Astrocyte (in vitro differentiated cells and primary cell): Measurements from ENCODE around the gene C15orf39. TPM values are rescaled to one million over a fixed set of nuclear protein-coding genes. Genes with fewer than 3 reads are reported as not detected.

Experiments used
- DNase-seq: peaks from one replicate; pipeline ENCODE4 v3.0.0-alpha.2; 2010; ENCODE audit warnings: low read depth
- FAIRE-seq: peaks from 2 replicates; lab custom pipeline; 2011; peaks lifted over from hg19 to GRCh38; lab: Jason Lieb, UNC
- H2AFZ ChIP-seq: 2 replicates; pipeline ENCODE4 v1.6.0; 2012; ENCODE audit warnings: low read depth, low read length, inconsistent platforms
- H3K27ac ChIP-seq: 2 replicates; pipeline ENCODE4 v1.5.1; 2011; ENCODE audit warnings: low read depth, low read length, inconsistent platforms
- H3K27me3 ChIP-seq: 2 replicates; pipeline ENCODE4 v1.6.0; 2011; ENCODE audit warnings: low read length, inconsistent platforms; ENCODE audit not compliant: insufficient read depth
- H3K36me3 ChIP-seq: 2 replicates; pipeline ENCODE4 v1.5.1; 2011; ENCODE audit warnings: low read length, inconsistent platforms; ENCODE audit not compliant: insufficient read depth
- H3K4me1 ChIP-seq: 2 replicates; pipeline ENCODE4 v1.5.1; 2011; ENCODE audit warnings: low read length, inconsistent platforms; ENCODE audit not compliant: insufficient read depth
- H3K4me2 ChIP-seq: 2 replicates; pipeline ENCODE4 v1.6.0; 2012; ENCODE audit warnings: low read length, inconsistent platforms
- H3K4me3 ChIP-seq: 2 replicates; pipeline ENCODE4 v1.5.1; 2011; ENCODE audit warnings: low read depth, mild to moderate bottlenecking, low read length, inconsistent platforms; ENCODE audit not compliant: insufficient read depth
- H3K79me2 ChIP-seq: 2 replicates; pipeline ENCODE4 v1.6.0; 2012; ENCODE audit warnings: mild to moderate bottlenecking, low read length, inconsistent platforms; ENCODE audit not compliant: insufficient read depth
- H3K9ac ChIP-seq: 2 replicates; pipeline ENCODE4 v1.6.0; 2012; ENCODE audit warnings: mild to moderate bottlenecking, low read length, inconsistent platforms
- H3K9me3 ChIP-seq: 2 replicates; pipeline ENCODE4 v1.5.1; 2012; ENCODE audit warnings: low read depth, mild to moderate bottlenecking, low read length, inconsistent platforms; ENCODE audit not compliant: insufficient read depth
- H4K20me1 ChIP-seq: 2 replicates; pipeline ENCODE4 v1.6.0; 2012; ENCODE audit warnings: low read length, inconsistent platforms; ENCODE audit not compliant: insufficient read depth
- H3K27ac Mint-ChIP-seq: one replicate; pipeline ENCODE4 v1.8.0; 2021; ENCODE audit warnings: mild to moderate bottlenecking, mixed read lengths; ENCODE audit not compliant: unreplicated experiment
- H3K27me3 Mint-ChIP-seq: one replicate; pipeline ENCODE4 v1.8.0; 2021; ENCODE audit warnings: low read depth, mixed read lengths; ENCODE audit not compliant: unreplicated experiment
- H3K36me3 Mint-ChIP-seq: one replicate; pipeline ENCODE4 v1.8.0; 2021; ENCODE audit warnings: low read depth, mixed read lengths; ENCODE audit not compliant: unreplicated experiment
- H3K4me1 Mint-ChIP-seq: one replicate; pipeline ENCODE4 v1.8.0; 2021; ENCODE audit warnings: low read depth, mixed read lengths; ENCODE audit not compliant: unreplicated experiment
- H3K4me3 Mint-ChIP-seq: one replicate; pipeline ENCODE4 v1.8.0; 2021; ENCODE audit warnings: mild to moderate bottlenecking, moderate library complexity, mixed read lengths; ENCODE audit not compliant: unreplicated experiment
- H3K9me3 Mint-ChIP-seq: one replicate; pipeline ENCODE4 v1.8.0; 2021; ENCODE audit warnings: mild to moderate bottlenecking, mixed read lengths; ENCODE audit not compliant: unreplicated experiment
- EZH2 ChIP-seq: IDR thresholded peaks from 2 replicates; pipeline ENCODE4 v1.6.1; 2012; ENCODE audit warnings: mild to moderate bottlenecking, low read length, inconsistent platforms; ENCODE audit not compliant: insufficient read depth
- total RNA-seq: library from RNA; stranded (reverse); gene quantifications from 2 replicates; pipeline ENCODE4 v1.2.1, GENCODE V29; 2021
- TF ChIP-seq, protein P1 (sequence below): IDR thresholded peaks from 2 replicates; pipeline ENCODE4 v1.5.1; 2011; ENCODE audit warnings: low read depth, mild to moderate bottlenecking, inconsistent platforms, low read length, moderate library complexity; ENCODE audit not compliant: insufficient read depth

The C15orf39 gene
- total RNA-seq, 1 donor from 2014 or later = 21.8 TPM

DNA sequence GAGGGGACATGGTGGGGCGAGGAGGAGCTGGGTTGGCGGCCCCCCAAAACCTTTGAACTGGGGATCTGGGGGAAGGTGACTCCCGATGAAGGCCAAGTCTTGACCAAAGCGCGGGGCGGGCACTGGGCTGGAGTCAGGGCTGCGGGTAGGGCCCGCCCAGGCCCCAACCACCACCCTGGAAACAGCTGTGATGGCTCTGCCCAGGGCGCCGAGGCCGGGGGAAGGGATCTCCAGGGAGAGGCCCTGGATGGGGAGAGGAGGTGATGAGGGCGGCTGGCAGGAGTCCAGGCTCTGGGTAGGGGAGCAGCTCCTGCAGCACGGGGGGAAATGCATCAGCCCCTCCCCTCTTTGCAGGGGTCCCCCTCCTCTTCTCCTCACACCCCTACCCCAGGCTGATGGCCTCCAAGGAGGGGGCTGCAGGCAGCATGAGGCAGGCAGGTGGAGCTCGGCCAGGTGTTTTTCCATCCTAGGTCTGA, 5.9 kb upstream of the C15orf39 start:
- H3K36me3 Mint-ChIP-seq = peaks cover 7% of the 10 kb centered on the region
- no peak overlapping the region for H3K9ac ChIP-seq
- no peak overlapping the region for H3K27ac Mint-ChIP-seq
- peaks cover 8% of the 10 kb centered on the region for H3K4me1 ChIP-seq
- no peak for FAIRE-seq
- no peak for DNase-seq
- H3K4me3 ChIP-seq = no peak overlapping the region
- H2AFZ ChIP-seq = no peak overlapping the region
- peaks cover 42% of the 10 kb centered on the region for H3K27me3 Mint-ChIP-seq
- H3K4me2 ChIP-seq = no peak overlapping the region
- peaks cover 18% of the 10 kb centered on the region for H3K27me3 ChIP-seq
- H3K9me3 Mint-ChIP-seq = peaks cover 8% of the 10 kb centered on the region
- peaks cover under 1% of the 10 kb centered on the region for H4K20me1 ChIP-seq
- TF ChIP-seq EZH2 = no peak
- TF ChIP-seq, protein P1, sequence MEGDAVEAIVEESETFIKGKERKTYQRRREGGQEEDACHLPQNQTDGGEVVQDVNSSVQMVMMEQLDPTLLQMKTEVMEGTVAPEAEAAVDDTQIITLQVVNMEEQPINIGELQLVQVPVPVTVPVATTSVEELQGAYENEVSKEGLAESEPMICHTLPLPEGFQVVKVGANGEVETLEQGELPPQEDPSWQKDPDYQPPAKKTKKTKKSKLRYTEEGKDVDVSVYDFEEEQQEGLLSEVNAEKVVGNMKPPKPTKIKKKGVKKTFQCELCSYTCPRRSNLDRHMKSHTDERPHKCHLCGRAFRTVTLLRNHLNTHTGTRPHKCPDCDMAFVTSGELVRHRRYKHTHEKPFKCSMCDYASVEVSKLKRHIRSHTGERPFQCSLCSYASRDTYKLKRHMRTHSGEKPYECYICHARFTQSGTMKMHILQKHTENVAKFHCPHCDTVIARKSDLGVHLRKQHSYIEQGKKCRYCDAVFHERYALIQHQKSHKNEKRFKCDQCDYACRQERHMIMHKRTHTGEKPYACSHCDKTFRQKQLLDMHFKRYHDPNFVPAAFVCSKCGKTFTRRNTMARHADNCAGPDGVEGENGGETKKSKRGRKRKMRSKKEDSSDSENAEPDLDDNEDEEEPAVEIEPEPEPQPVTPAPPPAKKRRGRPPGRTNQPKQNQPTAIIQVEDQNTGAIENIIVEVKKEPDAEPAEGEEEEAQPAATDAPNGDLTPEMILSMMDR = no peak
- no peak overlapping the region for H3K27ac ChIP-seq
- H3K36me3 ChIP-seq = no peaks in the 10 kb centered on the region
- H3K4me3 Mint-ChIP-seq = no peak overlapping the region
- H3K9me3 ChIP-seq = no peaks in the 10 kb centered on the region
- H3K4me1 Mint-ChIP-seq = peaks cover 9% of the 10 kb centered on the region
- H3K79me2 ChIP-seq = no peaks in the 10 kb centered on the region

DNA sequence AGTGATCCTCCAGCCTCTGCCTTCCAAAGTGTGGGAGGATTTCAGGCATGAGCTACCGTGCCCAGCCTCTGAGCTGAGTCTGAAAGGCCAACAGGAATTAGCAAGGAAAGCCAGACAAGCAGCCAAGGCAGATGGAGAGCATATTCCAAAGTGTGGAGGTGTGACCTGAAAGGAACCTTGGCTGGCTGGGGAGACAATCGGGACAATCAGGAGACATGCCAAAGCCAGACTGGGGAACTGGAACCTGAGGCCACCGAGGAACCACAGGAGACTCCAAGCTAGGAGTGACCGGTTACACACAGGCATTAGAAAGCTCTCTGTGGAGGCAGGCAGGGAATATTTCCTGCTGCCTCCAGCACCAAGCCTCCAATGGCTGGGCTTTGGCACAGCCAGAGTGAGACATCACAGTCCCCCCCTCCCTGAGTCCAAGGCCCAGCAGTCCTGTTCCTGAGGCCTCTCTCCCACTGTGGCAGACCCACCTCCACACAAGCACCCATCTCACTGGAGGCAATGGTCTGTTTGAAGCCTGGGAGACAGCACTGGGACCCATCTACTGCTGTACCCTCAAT, 4.5 kb upstream of the C15orf39 start:
- no peak for DNase-seq
- no peak for TF ChIP-seq EZH2
- TF ChIP-seq, protein P1 = no peak
- no peak overlapping the region for H2AFZ ChIP-seq
- peaks cover 22% of the 10 kb centered on the region for H3K27me3 ChIP-seq
- H3K4me1 Mint-ChIP-seq = peaks cover 13% of the 10 kb centered on the region
- H3K4me2 ChIP-seq = no peak overlapping the region
- no peak overlapping the region for H3K27ac Mint-ChIP-seq
- FAIRE-seq = no peak
- no peak overlapping the region for H3K4me3 Mint-ChIP-seq
- H3K4me3 ChIP-seq = no peak overlapping the region
- H3K9ac ChIP-seq = no peak overlapping the region
- no peaks in the 10 kb centered on the region for H3K36me3 Mint-ChIP-seq
- H3K9me3 Mint-ChIP-seq = peaks cover 4% of the 10 kb centered on the region
- no peak overlapping the region for H3K27ac ChIP-seq
- H3K4me1 ChIP-seq = peaks cover 15% of the 10 kb centered on the region
- H3K79me2 ChIP-seq = peaks cover under 1% of the 10 kb centered on the region
- no peaks in the 10 kb centered on the region for H3K9me3 ChIP-seq
- no peaks in the 10 kb centered on the region for H3K36me3 ChIP-seq
- H3K27me3 Mint-ChIP-seq = peaks cover 38% of the 10 kb centered on the region
- H4K20me1 ChIP-seq = peaks cover 6% of the 10 kb centered on the region

DNA sequence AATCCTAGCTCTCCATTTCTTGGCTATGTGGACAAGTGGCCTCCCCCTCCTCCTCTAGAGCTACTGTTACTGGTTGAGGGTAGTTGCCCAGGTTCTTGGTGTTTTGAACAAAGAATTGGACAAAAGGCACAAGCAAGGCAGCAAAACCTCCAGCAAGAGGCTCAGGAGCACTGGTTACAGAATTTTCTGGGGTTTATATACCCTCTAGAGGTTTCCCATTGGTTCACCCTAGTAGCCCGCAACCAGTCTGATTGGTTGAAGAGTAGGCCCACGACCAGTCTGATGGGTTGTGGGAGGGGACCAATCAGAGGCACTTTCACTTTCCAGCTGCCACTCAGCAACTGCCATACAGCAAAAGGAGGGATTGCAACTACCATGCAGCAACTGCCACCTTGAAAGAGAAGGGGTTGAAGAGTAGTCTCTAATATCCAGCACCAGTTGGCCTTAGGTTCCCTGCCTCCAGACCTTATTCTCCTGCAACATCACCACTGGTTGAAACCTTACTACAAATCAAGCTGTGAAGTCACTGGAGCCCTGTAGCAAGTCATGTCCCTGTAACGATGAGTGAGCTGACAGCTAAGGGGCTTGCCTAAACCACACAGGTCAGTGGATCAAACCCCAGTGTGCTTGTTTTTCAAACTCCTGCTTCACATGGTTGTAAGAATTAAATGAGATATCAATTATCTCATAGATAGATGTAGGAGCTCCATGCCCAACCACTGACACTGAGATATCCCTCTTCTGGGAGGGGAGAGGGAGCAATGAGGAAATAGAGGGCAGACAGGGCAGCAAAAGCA, 2.9 kb upstream of the C15orf39 start:
- Mint-ChIP-seq H3K27me3 (peaks cover 26% of the 10 kb centered on the region), H3K27ac (peak overlapping the region; percentile 41), H3K4me1 (peaks cover 16% of the 10 kb centered on the region), H3K4me3 (no peak overlapping the region), H3K36me3 (no peaks in the 10 kb centered on the region), H3K9me3 (peaks cover 2% of the 10 kb centered on the region)
- Histone ChIP-seq H3K27me3 (peaks cover 22% of the 10 kb centered on the region), H3K27ac (no peak overlapping the region), H3K36me3 (no peaks in the 10 kb centered on the region), H2AFZ (no peak overlapping the region), H3K4me1 (peaks cover 25% of the 10 kb centered on the region), H3K9ac (no peak overlapping the region), H4K20me1 (peaks cover 19% of the 10 kb centered on the region), H3K9me3 (no peaks in the 10 kb centered on the region), H3K4me3 (no peak overlapping the region), H3K79me2 (peaks cover 17% of the 10 kb centered on the region), H3K4me2 (no peak overlapping the region)
- FAIRE-seq (no peak), DNase-seq (no peak)
- TF ChIP-seq, protein P1 = no peak
- no peak for TF ChIP-seq EZH2
